Neural cell (in vitro differentiated cells): ENCODE measurements around the gene CD3E.

Experiments used
- POLR2AphosphoS5 ChIP-seq: IDR thresholded peaks from 2 replicates; pipeline ENCODE4 v1.6.1; 2012
- RAD21 ChIP-seq: fragments of 450-650 bp; conservative IDR thresholded peaks from 2 replicates; pipeline ENCODE4 v1.6.1; 2014; ENCODE audit warnings: antibody characterized with exemption, mild to moderate bottlenecking, moderate library complexity
- SMC3 ChIP-seq: fragments of 450-650 bp; conservative IDR thresholded peaks from 2 replicates; pipeline ENCODE4 v1.6.1; 2014; ENCODE audit warnings: antibody characterized with exemption, mild to moderate bottlenecking, moderate library complexity; ENCODE audit not compliant: poor library complexity
- TF ChIP-seq, protein P1 (sequence below): fragments of 450-650 bp; IDR thresholded peaks from 2 replicates; pipeline ENCODE4 v1.5.1; 2014; ENCODE audit warnings: antibody characterized with exemption, mild to moderate bottlenecking, moderate library complexity; ENCODE audit not compliant: poor library complexity, severe bottlenecking

DNA sequence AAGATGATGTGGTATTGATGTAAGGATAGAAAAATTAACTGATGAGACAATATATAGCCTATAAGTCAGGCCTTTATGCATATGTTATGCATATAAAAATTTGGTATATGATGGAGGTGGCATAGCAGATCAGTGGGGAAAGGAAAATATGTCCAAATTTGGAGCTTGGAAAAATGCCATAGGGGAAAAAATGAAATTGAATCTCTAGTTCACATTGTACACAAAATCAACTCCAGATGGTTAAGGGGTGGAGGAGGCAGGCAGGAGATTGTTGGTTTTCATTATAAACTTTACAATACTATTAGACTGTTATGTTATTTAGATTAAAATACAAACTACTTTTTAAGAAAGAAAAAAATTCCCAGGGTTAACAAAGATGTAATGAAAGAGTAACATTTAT lies 15.1 kb upstream of the CD3E start:
- TF ChIP-seq, protein P1, sequence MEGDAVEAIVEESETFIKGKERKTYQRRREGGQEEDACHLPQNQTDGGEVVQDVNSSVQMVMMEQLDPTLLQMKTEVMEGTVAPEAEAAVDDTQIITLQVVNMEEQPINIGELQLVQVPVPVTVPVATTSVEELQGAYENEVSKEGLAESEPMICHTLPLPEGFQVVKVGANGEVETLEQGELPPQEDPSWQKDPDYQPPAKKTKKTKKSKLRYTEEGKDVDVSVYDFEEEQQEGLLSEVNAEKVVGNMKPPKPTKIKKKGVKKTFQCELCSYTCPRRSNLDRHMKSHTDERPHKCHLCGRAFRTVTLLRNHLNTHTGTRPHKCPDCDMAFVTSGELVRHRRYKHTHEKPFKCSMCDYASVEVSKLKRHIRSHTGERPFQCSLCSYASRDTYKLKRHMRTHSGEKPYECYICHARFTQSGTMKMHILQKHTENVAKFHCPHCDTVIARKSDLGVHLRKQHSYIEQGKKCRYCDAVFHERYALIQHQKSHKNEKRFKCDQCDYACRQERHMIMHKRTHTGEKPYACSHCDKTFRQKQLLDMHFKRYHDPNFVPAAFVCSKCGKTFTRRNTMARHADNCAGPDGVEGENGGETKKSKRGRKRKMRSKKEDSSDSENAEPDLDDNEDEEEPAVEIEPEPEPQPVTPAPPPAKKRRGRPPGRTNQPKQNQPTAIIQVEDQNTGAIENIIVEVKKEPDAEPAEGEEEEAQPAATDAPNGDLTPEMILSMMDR = no peak
- TF ChIP-seq POLR2AphosphoS5 (no peak), RAD21 (no peak), SMC3 (no peak)
